ENCODE data around the gene COL15A1. TPM values are rescaled to one million over a fixed set of nuclear protein-coding genes. Genes with fewer than 3 reads are reported as not detected.

COL15A1 gene
- polyA plus RNA-seq, 1 donor (not counting 4 experiments of a cell fraction or from before 2014, with no cell fraction given) = not detected

DNA sequence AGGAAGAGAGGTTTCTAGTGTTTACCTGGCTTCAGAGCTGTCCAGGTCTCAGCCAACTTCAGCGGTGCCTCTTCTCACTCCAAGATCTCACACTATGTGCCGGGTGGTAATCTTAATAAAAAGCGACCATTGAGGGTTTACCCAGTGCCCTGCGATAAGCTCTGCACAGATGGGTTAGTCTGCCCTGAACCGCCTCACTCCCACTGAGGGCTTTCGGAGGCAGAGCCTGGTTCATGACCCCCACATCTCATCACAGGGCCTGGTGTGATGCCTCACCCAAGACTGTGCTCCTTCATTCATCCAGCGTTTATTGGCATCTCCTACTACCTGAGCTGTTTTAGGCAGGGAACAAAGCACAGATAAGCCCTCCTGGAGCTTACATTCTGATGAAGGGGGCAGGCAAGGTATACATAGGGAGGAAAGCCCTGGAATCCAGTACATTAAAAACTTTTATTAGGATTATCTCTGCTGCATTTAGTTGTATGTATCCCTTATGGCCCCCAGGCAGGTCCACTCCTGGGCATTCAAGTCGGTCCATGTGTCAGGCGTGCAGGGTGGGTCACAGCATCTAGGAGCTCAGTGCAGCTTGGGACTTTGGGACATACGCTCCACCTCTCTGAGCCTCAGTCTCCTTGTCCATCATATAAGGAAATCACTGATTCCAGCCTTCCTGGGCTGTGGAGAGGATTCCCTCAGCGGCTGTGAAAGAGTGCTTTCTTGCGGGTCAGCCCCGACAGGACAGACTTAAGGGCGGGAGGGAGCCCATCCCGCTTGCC, 613 bp upstream of the COL15A1 start:
- DNase-seq (ENCODE audit: low read depth, low spot score) (no peak), FAIRE-seq (no peak)
- H3K9me1 ChIP-seq (ENCODE audit: control insufficient read depth, extremely low read depth, insufficient read depth, low read length) = no peaks in the 10 kb centered on the region
- no peaks in the 10 kb centered on the region for H4K20me1 ChIP-seq (ENCODE audit: control insufficient read depth, extremely low read depth, insufficient read depth, low read length)
- dilution Hi-C loops (cut with MboI; ENCODE audit: extremely low pct_ligation_motif_present, low sequenced_read_pairs) = no loop called here
- no peak overlapping the region for H3K4me2 ChIP-seq (ENCODE audit: control insufficient read depth, extremely low read depth, insufficient read depth, low read depth, low read length)
- no peaks in the 10 kb centered on the region for H3K36me3 ChIP-seq (ENCODE audit: control insufficient read depth in 2 of 2, extremely low read depth in 1 of 2, insufficient read depth in 2 of 2, low read length in 2 of 2)
- H3K4me1 ChIP-seq (ENCODE audit: control insufficient read depth, extremely low read depth, insufficient read depth, low read length) = no peaks in the 10 kb centered on the region
- H3K4me3 ChIP-seq (ENCODE audit: control insufficient read depth in 2 of 3, extremely low read depth in 1 of 3, insufficient read depth in 2 of 3, low read depth in 1 of 3, low read length in 3 of 3) = no peak overlapping the region
- no peaks in the 10 kb centered on the region for H3K79me2 ChIP-seq (ENCODE audit: control insufficient read depth, insufficient read depth, low read length)
- no peak overlapping the region for H3K27ac ChIP-seq (ENCODE audit: control insufficient read depth, insufficient read depth, low read length)
- H2AFZ ChIP-seq (ENCODE audit: control insufficient read depth, low read length) = no peak overlapping the region
- H3K27me3 ChIP-seq (ENCODE audit: control insufficient read depth, extremely low read depth, insufficient read depth, low read length) = peaks cover 56% of the 10 kb centered on the region
- no peaks in the 10 kb centered on the region for H3K9me3 ChIP-seq (ENCODE audit: control insufficient read depth, low read depth, low read length)
- no peak overlapping the region for H3K9ac ChIP-seq (ENCODE audit: control insufficient read depth, extremely low read depth, insufficient read depth, low read length)
- peak; percentile 35 for TF ChIP-seq EZH2 (IDR thresholded peaks at IDR 0.05; ENCODE audit: low read length)
- TF ChIP-seq, protein P1, sequence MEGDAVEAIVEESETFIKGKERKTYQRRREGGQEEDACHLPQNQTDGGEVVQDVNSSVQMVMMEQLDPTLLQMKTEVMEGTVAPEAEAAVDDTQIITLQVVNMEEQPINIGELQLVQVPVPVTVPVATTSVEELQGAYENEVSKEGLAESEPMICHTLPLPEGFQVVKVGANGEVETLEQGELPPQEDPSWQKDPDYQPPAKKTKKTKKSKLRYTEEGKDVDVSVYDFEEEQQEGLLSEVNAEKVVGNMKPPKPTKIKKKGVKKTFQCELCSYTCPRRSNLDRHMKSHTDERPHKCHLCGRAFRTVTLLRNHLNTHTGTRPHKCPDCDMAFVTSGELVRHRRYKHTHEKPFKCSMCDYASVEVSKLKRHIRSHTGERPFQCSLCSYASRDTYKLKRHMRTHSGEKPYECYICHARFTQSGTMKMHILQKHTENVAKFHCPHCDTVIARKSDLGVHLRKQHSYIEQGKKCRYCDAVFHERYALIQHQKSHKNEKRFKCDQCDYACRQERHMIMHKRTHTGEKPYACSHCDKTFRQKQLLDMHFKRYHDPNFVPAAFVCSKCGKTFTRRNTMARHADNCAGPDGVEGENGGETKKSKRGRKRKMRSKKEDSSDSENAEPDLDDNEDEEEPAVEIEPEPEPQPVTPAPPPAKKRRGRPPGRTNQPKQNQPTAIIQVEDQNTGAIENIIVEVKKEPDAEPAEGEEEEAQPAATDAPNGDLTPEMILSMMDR (optimal IDR thresholded peaks at IDR 0.05 in 1 of 3, IDR thresholded peaks at IDR 0.05 in 1 of 3, conservative IDR thresholded peaks at IDR 0.05 in 1 of 3; ENCODE audit: extremely low read depth in 1 of 3, insufficient read depth in 2 of 3, low read length in 3 of 3) = no peak

DNA sequence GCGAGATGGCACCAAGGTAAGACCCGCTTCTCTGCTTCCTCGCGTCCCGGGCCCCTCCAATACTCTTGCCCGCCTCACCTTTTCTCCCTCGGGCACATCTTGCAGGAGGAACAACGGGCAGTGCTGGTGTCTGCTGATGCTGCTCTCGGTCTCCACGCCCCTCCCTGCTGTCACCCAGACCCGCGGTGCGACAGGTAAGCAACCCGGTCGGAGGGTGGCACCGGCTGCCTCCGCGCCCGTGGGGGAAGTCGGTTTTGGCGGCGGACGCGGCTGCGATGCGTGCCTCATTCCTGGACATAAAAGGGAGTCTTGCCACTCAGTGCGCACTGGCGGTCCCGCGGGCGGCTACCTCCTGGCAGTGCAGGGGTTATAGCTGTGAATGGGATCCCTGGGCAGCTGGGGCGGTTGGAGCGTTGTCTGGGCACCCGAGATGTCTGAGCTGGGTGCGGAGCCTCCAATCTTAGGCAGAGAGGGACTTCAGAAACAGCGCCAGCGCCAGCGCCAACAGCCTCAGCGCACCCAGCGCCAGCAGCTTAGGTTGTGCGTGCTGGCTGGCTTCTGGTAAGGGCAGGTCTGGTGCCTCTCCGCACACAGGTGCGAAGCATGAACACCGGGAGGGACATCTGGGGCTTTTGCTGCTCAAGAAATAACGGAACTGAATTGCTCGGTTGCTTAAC, 488 bp downstream of the COL15A1 start:
- H3K27me3 ChIP-seq (ENCODE audit: control insufficient read depth, extremely low read depth, insufficient read depth, low read length) = peaks cover 56% of the 10 kb centered on the region
- H3K4me1 ChIP-seq (ENCODE audit: control insufficient read depth, extremely low read depth, insufficient read depth, low read length) = no peaks in the 10 kb centered on the region
- H4K20me1 ChIP-seq (ENCODE audit: control insufficient read depth, extremely low read depth, insufficient read depth, low read length) = no peaks in the 10 kb centered on the region
- H3K4me3 ChIP-seq (ENCODE audit: control insufficient read depth in 2 of 3, extremely low read depth in 1 of 3, insufficient read depth in 2 of 3, low read depth in 1 of 3, low read length in 3 of 3) = no peak overlapping the region
- H3K9me1 ChIP-seq (ENCODE audit: control insufficient read depth, extremely low read depth, insufficient read depth, low read length) = no peaks in the 10 kb centered on the region
- DNase-seq (ENCODE audit: low read depth, low spot score) (no peak), FAIRE-seq (no peak)
- no peaks in the 10 kb centered on the region for H3K79me2 ChIP-seq (ENCODE audit: control insufficient read depth, insufficient read depth, low read length)
- H3K4me2 ChIP-seq (ENCODE audit: control insufficient read depth, extremely low read depth, insufficient read depth, low read depth, low read length) = no peak overlapping the region
- no peak overlapping the region for H3K9ac ChIP-seq (ENCODE audit: control insufficient read depth, extremely low read depth, insufficient read depth, low read length)
- no peaks in the 10 kb centered on the region for H3K36me3 ChIP-seq (ENCODE audit: control insufficient read depth in 2 of 2, extremely low read depth in 1 of 2, insufficient read depth in 2 of 2, low read length in 2 of 2)
- H3K9me3 ChIP-seq (ENCODE audit: control insufficient read depth, low read depth, low read length) = no peaks in the 10 kb centered on the region
- TF ChIP-seq, protein P1 (optimal IDR thresholded peaks at IDR 0.05 in 1 of 3, IDR thresholded peaks at IDR 0.05 in 1 of 3, conservative IDR thresholded peaks at IDR 0.05 in 1 of 3; ENCODE audit: extremely low read depth in 1 of 3, insufficient read depth in 2 of 3, low read length in 3 of 3) = no peak
- peak; percentile 88 for TF ChIP-seq EZH2 (IDR thresholded peaks at IDR 0.05; ENCODE audit: low read length)
- no peak overlapping the region for H2AFZ ChIP-seq (ENCODE audit: control insufficient read depth, low read length)
- no peak overlapping the region for H3K27ac ChIP-seq (ENCODE audit: control insufficient read depth, insufficient read depth, low read length)
- dilution Hi-C loops (cut with MboI; ENCODE audit: extremely low pct_ligation_motif_present, low sequenced_read_pairs) = no loop called here
